NCI-H526 (cell line): ENCODE results near the gene UGT8.

Experiments
- DNase-seq, 2 experiments: peaks; one replicate each; lab custom pipeline; 2025; lab: John Stamatoyannopoulos, UW

The UGT8 gene

DNA sequence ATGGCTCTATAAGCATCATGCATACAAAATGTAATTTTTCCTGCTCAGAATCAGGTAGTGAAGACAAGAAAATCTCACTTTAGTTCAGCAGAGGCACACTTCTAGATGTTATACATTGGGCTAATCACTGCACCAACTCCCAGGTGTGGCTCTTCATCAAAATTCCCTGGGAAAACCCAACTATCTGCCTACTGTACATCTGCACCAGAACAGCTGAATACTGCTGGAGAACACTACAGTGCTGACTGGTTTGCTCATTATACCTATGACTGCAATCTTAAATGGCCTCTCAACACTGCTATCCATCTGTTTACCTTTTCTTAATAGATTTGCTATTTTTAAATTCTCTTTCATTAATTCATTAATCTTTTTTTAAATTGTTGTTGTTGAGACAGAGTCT lies 92.0 kb downstream of the UGT8 start:
- DNase-seq: no peak

DNA sequence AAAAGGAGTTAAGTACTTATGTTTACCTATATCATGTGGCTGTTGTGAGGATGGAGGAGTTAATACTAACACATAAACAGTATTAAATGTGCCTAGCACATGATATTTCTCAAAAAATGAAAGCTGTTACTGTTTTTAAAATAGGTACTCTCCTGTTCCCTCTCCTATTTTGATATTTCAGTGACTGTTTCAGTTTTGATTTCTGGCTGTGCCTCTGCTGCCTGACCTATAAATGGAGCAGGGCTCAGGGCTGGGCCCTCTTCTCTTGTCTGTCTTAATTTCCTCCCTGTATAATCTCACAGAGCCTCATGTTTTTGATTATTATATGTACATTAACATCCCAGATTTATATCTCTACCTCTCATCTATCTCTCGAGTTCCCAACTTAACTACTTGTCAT lies 93.3 kb downstream of the UGT8 start:
- no peak for DNase-seq

DNA sequence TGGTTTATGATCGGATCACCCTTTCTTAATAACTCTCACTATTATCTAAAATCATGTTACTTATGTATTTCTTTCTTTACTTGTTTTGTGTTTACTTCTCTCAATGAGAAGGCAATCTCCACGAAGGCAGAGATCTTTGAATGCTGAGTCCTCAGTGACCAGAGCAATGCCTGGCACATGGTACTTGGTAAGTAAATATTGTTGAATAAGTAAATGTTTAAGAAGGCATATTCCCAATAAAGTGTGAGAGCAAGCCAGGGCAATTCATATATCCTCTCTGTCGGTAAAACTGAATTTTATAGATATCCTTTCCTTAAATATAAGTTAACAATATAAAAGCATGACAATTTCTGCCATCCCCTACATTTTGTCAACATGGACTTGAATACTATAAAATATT lies 94.4 kb downstream of the UGT8 start:
- no peak for DNase-seq

DNA sequence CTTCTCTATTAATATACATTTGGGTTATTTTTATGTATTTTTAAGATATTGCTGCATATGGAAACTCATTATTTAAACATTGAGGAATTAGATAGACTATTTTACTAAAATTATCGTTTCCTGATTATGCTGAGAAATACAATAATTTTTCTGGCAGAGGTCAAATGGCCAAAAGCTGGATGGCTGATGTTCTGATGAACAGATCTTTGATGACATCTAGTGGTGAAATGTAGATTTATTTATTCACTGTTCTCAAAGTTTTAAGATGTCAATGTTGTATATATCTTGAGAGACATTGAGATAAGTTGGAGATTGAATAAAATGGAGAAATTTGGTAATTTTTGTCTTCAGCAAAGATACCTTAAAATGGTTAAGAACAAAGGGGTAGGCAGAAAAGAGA lies 96.2 kb downstream of the UGT8 start:
- DNase-seq: peak; percentile 10 to 62

DNA sequence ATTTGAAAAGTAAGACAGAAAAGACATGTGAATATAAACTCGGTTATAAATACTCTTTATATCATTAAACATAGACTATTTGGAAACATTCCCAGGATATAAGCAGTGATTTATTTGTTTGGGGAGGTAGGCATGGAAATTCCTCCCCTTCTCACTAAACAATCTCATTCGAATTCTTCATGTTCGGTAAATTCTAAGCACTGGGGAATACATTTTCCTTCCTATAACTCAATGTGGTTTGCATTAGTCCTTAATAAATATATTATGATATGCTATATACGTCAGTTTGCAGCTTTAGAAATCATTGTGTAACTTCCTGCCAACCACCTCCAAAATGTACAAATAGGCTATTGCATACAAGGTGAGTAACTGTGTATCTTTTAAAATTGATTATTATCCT lies 99.6 kb downstream of the UGT8 start:
- no peak for DNase-seq

DNA sequence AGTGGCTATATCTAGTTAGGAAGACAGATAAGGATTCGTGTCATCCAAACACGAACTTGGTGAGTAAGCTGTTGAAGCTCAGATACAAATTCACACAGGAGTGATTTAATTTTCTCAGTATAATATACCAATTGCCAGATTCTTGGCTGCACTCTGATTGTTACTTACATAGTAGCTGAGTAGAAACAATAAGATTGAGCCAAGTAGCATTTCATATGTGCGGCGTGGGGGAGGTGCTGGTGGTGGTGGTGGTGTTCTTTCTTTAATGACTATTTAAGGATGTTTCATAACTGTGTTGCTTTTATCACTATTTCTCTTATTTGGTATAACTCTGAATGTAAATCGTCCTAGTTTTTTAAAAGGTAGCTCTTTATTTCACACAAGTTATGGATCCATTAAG lies 102.9 kb downstream of the UGT8 start:
- no peak for DNase-seq

DNA sequence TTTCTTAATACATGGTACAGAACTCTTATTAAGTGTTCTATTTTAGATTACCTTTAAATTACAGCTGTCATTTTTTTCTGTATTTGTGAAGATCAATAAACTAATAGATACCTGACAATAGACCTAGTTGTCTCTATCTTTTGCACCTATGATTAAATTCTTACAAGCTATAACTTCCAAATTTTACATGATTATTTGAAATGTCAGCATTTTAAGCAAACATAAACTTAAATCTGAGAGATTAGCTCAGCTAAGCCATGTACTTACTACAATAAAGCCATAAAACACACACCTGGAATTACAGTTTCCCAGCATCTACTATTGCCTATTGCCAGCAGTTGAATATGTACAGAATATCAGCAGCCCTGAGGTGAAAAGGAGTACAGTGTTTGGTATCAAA lies 118.8 kb downstream of the UGT8 start:
- DNase-seq: no peak

DNA sequence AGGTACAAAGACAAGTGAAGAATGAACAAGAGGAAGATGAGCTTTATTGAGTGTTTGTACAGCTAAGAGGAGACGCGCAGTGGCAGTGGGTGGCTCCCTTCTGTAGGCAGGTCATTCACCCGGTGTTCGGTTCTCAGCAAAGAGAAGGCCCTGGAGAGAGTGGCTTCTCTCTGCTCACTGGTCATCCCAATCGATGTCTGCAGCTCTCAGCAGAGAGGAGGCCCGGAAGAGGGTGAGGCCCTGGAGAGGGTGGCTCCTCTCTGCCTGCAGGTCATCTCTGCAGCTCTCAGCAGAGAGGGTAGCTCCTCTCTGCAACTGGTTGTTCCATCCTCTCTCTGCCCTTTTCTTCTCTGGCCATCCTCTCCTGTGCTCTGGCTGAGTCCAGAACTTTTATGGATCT lies 126.5 kb downstream of the UGT8 start:
- DNase-seq: no peak

DNA sequence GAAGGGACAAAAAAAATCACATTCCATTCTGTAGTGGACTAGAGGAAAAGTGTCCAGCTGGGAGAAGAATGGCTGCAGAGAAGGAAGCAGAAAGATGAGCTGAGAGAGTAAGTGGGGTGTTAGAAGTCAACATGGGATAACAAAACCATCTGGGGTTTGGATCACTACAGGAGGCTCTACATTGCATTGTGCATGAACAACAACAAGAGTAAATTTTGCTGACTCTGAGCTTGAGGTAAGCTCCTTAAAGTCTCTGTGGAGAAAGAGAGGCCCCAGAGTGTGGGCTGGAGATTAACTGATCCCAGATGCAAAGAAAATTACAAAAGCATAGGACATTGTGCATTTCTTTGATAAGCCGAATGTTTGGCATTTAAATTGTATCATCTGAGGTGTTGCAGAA lies 128.9 kb downstream of the UGT8 start:
- DNase-seq: no peak
